Neural progenitor cell (in vitro differentiated cells): ENCODE results near the gene FBXW7. TPM values are rescaled to one million over a fixed set of nuclear protein-coding genes. Genes with fewer than 3 reads are reported as not detected.

Experiments used
- DNase-seq: peaks from one replicate; pipeline ENCODE4 v3.0.0-alpha.2; 2016; ENCODE audit warnings: low spot score
- H2AFZ ChIP-seq: fragments of 200-600 bp; sonication (generic); replicated peaks from 2 replicates; pipeline ENCODE4 v1.6.1; 2016; ENCODE audit warnings: antibody characterized with exemption
- H3F3A ChIP-seq: fragments of 200-600 bp; sonication (generic); 2 replicates; pipeline ENCODE4 v1.6.1; 2016; ENCODE audit warnings: antibody characterized with exemption, low read depth
- H3K27ac ChIP-seq: fragments of 200-600 bp; sonication (generic); 2 replicates; pipeline ENCODE4 v1.5.1; 2016; ENCODE audit warnings: mild to moderate bottlenecking
- H3K27me3 ChIP-seq: fragments of 200-600 bp; sonication (generic); 2 replicates; pipeline ENCODE4 v1.6.1; 2016; ENCODE audit warnings: mild to moderate bottlenecking, moderate library complexity
- H3K36me3 ChIP-seq: fragments of 200-600 bp; sonication (generic); 2 replicates; pipeline ENCODE4 v1.5.1; 2016
- H3K4me1 ChIP-seq: fragments of 200-600 bp; sonication (generic); 2 replicates; pipeline ENCODE4 v1.6.1; 2016; ENCODE audit warnings: mixed run types
- H3K4me2 ChIP-seq: fragments of 200-600 bp; sonication (generic); 2 replicates; pipeline ENCODE4 v1.6.1; 2016
- H3K4me3 ChIP-seq: fragments of 200-600 bp; sonication (generic); 2 replicates; pipeline ENCODE4 v1.5.1; 2016
- H3K79me2 ChIP-seq: fragments of 200-600 bp; sonication (generic); 2 replicates; pipeline ENCODE4 v1.6.1; 2016; ENCODE audit warnings: low read depth
- H3K9ac ChIP-seq: fragments of 200-600 bp; sonication (generic); 2 replicates; pipeline ENCODE4 v1.6.1; 2016
- H3K9me3 ChIP-seq: fragments of 200-600 bp; sonication (generic); 2 replicates; pipeline ENCODE4 v1.5.1; 2016; ENCODE audit warnings: low read depth
- H4K20me1 ChIP-seq: fragments of 200-600 bp; sonication (generic); 2 replicates; pipeline ENCODE4 v1.6.1; 2016; ENCODE audit warnings: low read depth
- H3K27ac Mint-ChIP-seq: 3 replicates; pipeline ENCODE4 v1.8.0; 2021; ENCODE audit warnings: mixed read lengths
- H3K27me3 Mint-ChIP-seq: 2 replicates; pipeline ENCODE4 v1.8.0; 2022; ENCODE audit warnings: low read depth, mild to moderate bottlenecking, inconsistent platforms, moderate library complexity, mixed read lengths; ENCODE audit not compliant: insufficient read depth
- H3K36me3 Mint-ChIP-seq: 3 replicates; pipeline ENCODE4 v1.8.0; 2021; ENCODE audit warnings: mixed read lengths
- H3K4me1 Mint-ChIP-seq: 3 replicates; pipeline ENCODE4 v1.8.0; 2021; ENCODE audit warnings: mixed read lengths
- H3K4me3 Mint-ChIP-seq: 3 replicates; pipeline ENCODE4 v1.8.0; 2021; ENCODE audit warnings: mild to moderate bottlenecking, moderate library complexity, mixed read lengths
- H3K9me3 Mint-ChIP-seq: 3 replicates; pipeline ENCODE4 v1.8.0; 2020; ENCODE audit warnings: mixed read lengths
- CTCF ChIP-seq: fragments of 200-600 bp; sonication (generic); IDR thresholded peaks from 2 replicates; pipeline ENCODE4 v1.5.1; 2017; ENCODE audit warnings: antibody characterized with exemption, mild to moderate bottlenecking
- EZH2 ChIP-seq: fragments of 200-600 bp; sonication (generic); IDR thresholded peaks from 2 replicates; pipeline ENCODE4 v1.6.1; 2017; ENCODE audit warnings: antibody characterized with exemption, mild to moderate bottlenecking, moderate library complexity
- EZH2phosphoT487 ChIP-seq: fragments of 200-600 bp; sonication (generic); IDR thresholded peaks from 2 replicates; pipeline ENCODE4 v1.6.1; 2017; ENCODE audit warnings: antibody characterized with exemption
- total RNA-seq: library from RNA; depleted of rRNA; stranded (reverse); fragments of >200 nt; gene quantifications from 2 replicates; pipeline ENCODE4 v1.2.3, GENCODE V29; 2015; ENCODE audit warnings: low replicate concordance

The FBXW7 gene
- total RNA-seq, 1 donor from 2014 or later = 43.9 TPM

- Mint-ChIP-seq H3K27ac (no peak overlapping the region), H3K36me3 (peaks cover 2% of the 10 kb centered on the region), H3K27me3 (no peaks in the 10 kb centered on the region), H3K4me3 (no peak overlapping the region), H3K4me1 (no peaks in the 10 kb centered on the region), H3K9me3 (no peaks in the 10 kb centered on the region)
- no peaks in the 10 kb centered on the region for H3F3A ChIP-seq
- no peak overlapping the region for H3K27ac ChIP-seq
- H2AFZ ChIP-seq = no peak overlapping the region
- no peak overlapping the region for H3K9ac ChIP-seq
- no peaks in the 10 kb centered on the region for H3K36me3 ChIP-seq
- no peak overlapping the region for H3K4me2 ChIP-seq
- H4K20me1 ChIP-seq = no peaks in the 10 kb centered on the region
- H3K27me3 ChIP-seq = no peaks in the 10 kb centered on the region
- no peaks in the 10 kb centered on the region for H3K9me3 ChIP-seq
- H3K4me1 ChIP-seq = no peaks in the 10 kb centered on the region
- no peak for DNase-seq
- peaks cover 42% of the 10 kb centered on the region for H3K79me2 ChIP-seq
- TF ChIP-seq EZH2 (no peak), CTCF (no peak), EZH2phosphoT487 (no peak)
- no peak overlapping the region for H3K4me3 ChIP-seq
Observed at GRCh38 chr4:152464030-152464823, 71.7 kb downstream of the FBXW7 start.

- Histone ChIP-seq H3K4me1 (no peaks in the 10 kb centered on the region), H3K9me3 (no peaks in the 10 kb centered on the region), H3K79me2 (peaks cover 42% of the 10 kb centered on the region), H3K27ac (no peak overlapping the region), H3F3A (no peaks in the 10 kb centered on the region), H3K4me3 (no peak overlapping the region), H3K27me3 (no peaks in the 10 kb centered on the region), H3K9ac (no peak overlapping the region), H2AFZ (no peak overlapping the region), H3K4me2 (no peak overlapping the region), H4K20me1 (no peaks in the 10 kb centered on the region), H3K36me3 (no peaks in the 10 kb centered on the region)
- Mint-ChIP-seq H3K36me3 (peaks cover 2% of the 10 kb centered on the region), H3K27ac (no peak overlapping the region), H3K9me3 (no peaks in the 10 kb centered on the region), H3K4me3 (no peak overlapping the region), H3K4me1 (no peaks in the 10 kb centered on the region), H3K27me3 (no peaks in the 10 kb centered on the region)
- TF ChIP-seq EZH2phosphoT487 (no peak), EZH2 (no peak), CTCF (no peak)
- DNase-seq = no peak
Observed at GRCh38 chr4:152463562-152463961, 72.3 kb downstream of the FBXW7 start.

- H3K9me3 ChIP-seq = no peaks in the 10 kb centered on the region
- no peak overlapping the region for H2AFZ ChIP-seq
- no peaks in the 10 kb centered on the region for H3K27me3 ChIP-seq
- no peaks in the 10 kb centered on the region for H4K20me1 ChIP-seq
- H3K79me2 ChIP-seq = peaks cover 45% of the 10 kb centered on the region
- no peak overlapping the region for H3K9ac ChIP-seq
- no peaks in the 10 kb centered on the region for H3K36me3 ChIP-seq
- no peak overlapping the region for H3K27ac Mint-ChIP-seq
- H3K4me1 Mint-ChIP-seq = no peaks in the 10 kb centered on the region
- H3K9me3 Mint-ChIP-seq = peaks cover 4% of the 10 kb centered on the region
- H3K4me1 ChIP-seq = no peaks in the 10 kb centered on the region
- no peak for DNase-seq
- no peak overlapping the region for H3K4me3 Mint-ChIP-seq
- no peak overlapping the region for H3K4me2 ChIP-seq
- no peak overlapping the region for H3K27ac ChIP-seq
- no peaks in the 10 kb centered on the region for H3F3A ChIP-seq
- no peaks in the 10 kb centered on the region for H3K27me3 Mint-ChIP-seq
- peaks cover 2% of the 10 kb centered on the region for H3K36me3 Mint-ChIP-seq
- TF ChIP-seq CTCF (no peak), EZH2 (no peak), EZH2phosphoT487 (no peak)
- H3K4me3 ChIP-seq = no peak overlapping the region
Observed at GRCh38 chr4:152462695-152463094, 73.2 kb downstream of the FBXW7 start.
